ENCODE measurements around the gene ELMOD2. TPM values are rescaled to one million over a fixed set of nuclear protein-coding genes. Genes with fewer than 3 reads are reported as not detected.

Gene ELMOD2
- total RNA-seq, 1 experiment from 2014 or later, result 20.9 TPM

DNA sequence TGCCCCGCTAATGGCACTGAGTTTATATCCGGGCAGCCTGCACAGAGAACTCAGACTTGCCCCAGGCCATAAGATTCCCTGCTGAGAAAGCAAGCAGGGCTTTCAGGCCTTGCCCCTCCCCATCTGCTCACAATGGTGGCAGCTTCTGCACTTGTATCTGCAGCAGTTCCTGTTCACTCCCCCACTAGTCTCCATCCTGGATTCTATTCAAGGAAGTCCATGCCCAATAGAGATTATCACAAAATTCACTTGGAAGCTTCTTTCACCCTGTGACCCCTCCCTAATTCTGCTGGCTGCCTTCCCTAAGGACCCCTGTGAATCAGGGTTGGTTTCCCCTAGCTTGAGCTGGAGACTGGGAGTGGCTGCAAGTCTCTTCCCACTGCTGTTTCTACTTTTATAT, 79.3 kb downstream of the ELMOD2 start:
- no peak for ATAC-seq
- no peak for DNase-seq (ENCODE audit: low read depth, low spot score)
- TF ChIP-seq POLR2AphosphoS5 (IDR thresholded peaks at IDR 0.05; ENCODE audit: low read depth, low read length) (no peak), SIN3A (IDR thresholded peaks at IDR 0.05; ENCODE audit: borderline replicate concordance, insufficient read depth, low read depth, low read length) (no peak), TCF7L2 (IDR thresholded peaks at IDR 0.05; ENCODE audit: low read depth, low read length) (no peak)
- TF ChIP-seq, protein P1, sequence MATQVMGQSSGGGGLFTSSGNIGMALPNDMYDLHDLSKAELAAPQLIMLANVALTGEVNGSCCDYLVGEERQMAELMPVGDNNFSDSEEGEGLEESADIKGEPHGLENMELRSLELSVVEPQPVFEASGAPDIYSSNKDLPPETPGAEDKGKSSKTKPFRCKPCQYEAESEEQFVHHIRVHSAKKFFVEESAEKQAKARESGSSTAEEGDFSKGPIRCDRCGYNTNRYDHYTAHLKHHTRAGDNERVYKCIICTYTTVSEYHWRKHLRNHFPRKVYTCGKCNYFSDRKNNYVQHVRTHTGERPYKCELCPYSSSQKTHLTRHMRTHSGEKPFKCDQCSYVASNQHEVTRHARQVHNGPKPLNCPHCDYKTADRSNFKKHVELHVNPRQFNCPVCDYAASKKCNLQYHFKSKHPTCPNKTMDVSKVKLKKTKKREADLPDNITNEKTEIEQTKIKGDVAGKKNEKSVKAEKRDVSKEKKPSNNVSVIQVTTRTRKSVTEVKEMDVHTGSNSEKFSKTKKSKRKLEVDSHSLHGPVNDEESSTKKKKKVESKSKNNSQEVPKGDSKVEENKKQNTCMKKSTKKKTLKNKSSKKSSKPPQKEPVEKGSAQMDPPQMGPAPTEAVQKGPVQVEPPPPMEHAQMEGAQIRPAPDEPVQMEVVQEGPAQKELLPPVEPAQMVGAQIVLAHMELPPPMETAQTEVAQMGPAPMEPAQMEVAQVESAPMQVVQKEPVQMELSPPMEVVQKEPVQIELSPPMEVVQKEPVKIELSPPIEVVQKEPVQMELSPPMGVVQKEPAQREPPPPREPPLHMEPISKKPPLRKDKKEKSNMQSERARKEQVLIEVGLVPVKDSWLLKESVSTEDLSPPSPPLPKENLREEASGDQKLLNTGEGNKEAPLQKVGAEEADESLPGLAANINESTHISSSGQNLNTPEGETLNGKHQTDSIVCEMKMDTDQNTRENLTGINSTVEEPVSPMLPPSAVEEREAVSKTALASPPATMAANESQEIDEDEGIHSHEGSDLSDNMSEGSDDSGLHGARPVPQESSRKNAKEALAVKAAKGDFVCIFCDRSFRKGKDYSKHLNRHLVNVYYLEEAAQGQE (IDR thresholded peaks at IDR 0.05; ENCODE audit: insufficient read depth in 1 of 2, low read depth in 2 of 2, low read length in 1 of 2), result no peak
- TF ChIP-seq, protein P2, sequence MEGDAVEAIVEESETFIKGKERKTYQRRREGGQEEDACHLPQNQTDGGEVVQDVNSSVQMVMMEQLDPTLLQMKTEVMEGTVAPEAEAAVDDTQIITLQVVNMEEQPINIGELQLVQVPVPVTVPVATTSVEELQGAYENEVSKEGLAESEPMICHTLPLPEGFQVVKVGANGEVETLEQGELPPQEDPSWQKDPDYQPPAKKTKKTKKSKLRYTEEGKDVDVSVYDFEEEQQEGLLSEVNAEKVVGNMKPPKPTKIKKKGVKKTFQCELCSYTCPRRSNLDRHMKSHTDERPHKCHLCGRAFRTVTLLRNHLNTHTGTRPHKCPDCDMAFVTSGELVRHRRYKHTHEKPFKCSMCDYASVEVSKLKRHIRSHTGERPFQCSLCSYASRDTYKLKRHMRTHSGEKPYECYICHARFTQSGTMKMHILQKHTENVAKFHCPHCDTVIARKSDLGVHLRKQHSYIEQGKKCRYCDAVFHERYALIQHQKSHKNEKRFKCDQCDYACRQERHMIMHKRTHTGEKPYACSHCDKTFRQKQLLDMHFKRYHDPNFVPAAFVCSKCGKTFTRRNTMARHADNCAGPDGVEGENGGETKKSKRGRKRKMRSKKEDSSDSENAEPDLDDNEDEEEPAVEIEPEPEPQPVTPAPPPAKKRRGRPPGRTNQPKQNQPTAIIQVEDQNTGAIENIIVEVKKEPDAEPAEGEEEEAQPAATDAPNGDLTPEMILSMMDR (IDR thresholded peaks at IDR 0.05), result no peak
- Histone ChIP-seq H3K4me3 (ENCODE audit: low read depth in 2 of 2, low read length in 2 of 2) (no peak overlapping the region), H3K9me3 (ENCODE audit: control insufficient read depth, insufficient read depth, low read depth, low read length) (no peaks in the 10 kb centered on the region), H3K4me1 (ENCODE audit: control insufficient read depth, insufficient read depth, low read length) (no peaks in the 10 kb centered on the region), H3K27me3 (ENCODE audit: control insufficient read depth, insufficient read depth, low read length) (no peaks in the 10 kb centered on the region), H3K27ac (ENCODE audit: low read length) (no peak overlapping the region), H3K36me3 (ENCODE audit: control insufficient read depth, insufficient read depth, low read length) (no peaks in the 10 kb centered on the region)
- ChIA-PET POLR2A (no interaction called here), CTCF (no interaction called here)
- in situ Hi-C loops (cut with HindIII; ENCODE audit: low pct_unique_long_range_greater_than_20kb, low sequenced_read_pairs) (no loop called here), intact Hi-C loops (cut with micrococcal nuclease; ENCODE audit: unreplicated experiment) (no loop called here)
- BruUV-seq (replicated peaks), result no TSS peak

Other genes starting within 250 kb of the ELMOD2 start
- 30.2 TPM for gene SCOC, start 150.5 kb upstream of the ELMOD2 start, total RNA-seq (2021; ENCODE audit: unreplicated experiment)
- 5.4 TPM for gene CLGN, start 96.5 kb upstream of the ELMOD2 start, total RNA-seq (2021; ENCODE audit: unreplicated experiment)
- not detected for gene MGAT4D, start 25.9 kb upstream of the ELMOD2 start, total RNA-seq (2021; ENCODE audit: unreplicated experiment)
- gene UCP1, start 44.8 kb downstream of the ELMOD2 start, total RNA-seq (2021; ENCODE audit: unreplicated experiment), result not detected
- 21.7 TPM for gene TBC1D9, start 232.2 kb downstream of the ELMOD2 start, total RNA-seq (2021; ENCODE audit: unreplicated experiment)